ENCODE measurements around the gene KIF26B.
A peak's percentile ranks its signal among the peaks of the same experiment; 100 is the strongest.

Gene KIF26B

DNA sequence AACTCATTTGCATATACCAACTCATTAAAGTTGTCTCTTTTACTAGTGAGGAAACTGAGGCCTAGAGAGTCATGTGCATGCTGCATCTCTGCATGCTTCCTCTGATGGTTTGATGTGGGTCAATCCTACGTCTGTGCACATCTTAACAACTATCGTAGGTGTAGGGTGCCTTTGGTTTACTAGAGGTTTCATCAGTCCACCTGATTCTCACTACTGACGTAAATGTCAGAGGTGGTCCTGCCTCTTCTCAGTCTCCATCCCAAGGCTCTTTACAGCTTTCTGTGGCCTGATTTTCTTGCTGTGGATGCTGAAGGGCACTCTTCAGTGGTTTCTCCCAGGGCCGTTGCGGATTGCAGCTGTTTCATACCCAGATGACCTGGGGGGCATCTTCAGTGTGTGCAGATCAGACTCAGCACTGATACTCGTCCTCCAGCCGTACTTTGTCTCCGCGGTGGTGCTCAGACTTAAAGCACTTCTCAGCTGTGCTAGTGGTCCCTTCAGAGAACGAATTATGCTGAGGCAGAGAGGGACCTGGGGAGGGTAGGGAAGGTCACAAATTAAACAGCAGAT, 407.0 kb downstream of the KIF26B start:
- TF ChIP-seq, protein P1, sequence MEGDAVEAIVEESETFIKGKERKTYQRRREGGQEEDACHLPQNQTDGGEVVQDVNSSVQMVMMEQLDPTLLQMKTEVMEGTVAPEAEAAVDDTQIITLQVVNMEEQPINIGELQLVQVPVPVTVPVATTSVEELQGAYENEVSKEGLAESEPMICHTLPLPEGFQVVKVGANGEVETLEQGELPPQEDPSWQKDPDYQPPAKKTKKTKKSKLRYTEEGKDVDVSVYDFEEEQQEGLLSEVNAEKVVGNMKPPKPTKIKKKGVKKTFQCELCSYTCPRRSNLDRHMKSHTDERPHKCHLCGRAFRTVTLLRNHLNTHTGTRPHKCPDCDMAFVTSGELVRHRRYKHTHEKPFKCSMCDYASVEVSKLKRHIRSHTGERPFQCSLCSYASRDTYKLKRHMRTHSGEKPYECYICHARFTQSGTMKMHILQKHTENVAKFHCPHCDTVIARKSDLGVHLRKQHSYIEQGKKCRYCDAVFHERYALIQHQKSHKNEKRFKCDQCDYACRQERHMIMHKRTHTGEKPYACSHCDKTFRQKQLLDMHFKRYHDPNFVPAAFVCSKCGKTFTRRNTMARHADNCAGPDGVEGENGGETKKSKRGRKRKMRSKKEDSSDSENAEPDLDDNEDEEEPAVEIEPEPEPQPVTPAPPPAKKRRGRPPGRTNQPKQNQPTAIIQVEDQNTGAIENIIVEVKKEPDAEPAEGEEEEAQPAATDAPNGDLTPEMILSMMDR (IDR thresholded peaks at IDR 0.05; ENCODE audit: low read depth, low read length) = no peak
- no peak for TF ChIP-seq EZH2phosphoT487 (IDR thresholded peaks at IDR 0.05; ENCODE audit: low read depth)
- Histone ChIP-seq H4K20me1 (ENCODE audit: insufficient read depth, low read length) (no peaks in the 10 kb centered on the region), H3K27me3 (ENCODE audit: low read depth, low read length) (peaks cover 7% of the 10 kb centered on the region), H3K36me3 (replicated peaks; ENCODE audit: low read depth, low read length) (no peaks in the 10 kb centered on the region), H3K4me2 (ENCODE audit: low read length) (peak overlapping the region; percentile 81), H3K4me3 (ENCODE audit: low read length) (peak overlapping the region; percentile 51), H2AFZ (ENCODE audit: low read depth, low read length) (no peak overlapping the region), H3K79me2 (ENCODE audit: low read length) (no peaks in the 10 kb centered on the region), H3K9me3 (ENCODE audit: insufficient read depth, low read length) (no peaks in the 10 kb centered on the region), H3K27ac (ENCODE audit: low read length) (no peak overlapping the region), H3K9ac (ENCODE audit: low read length) (no peak overlapping the region), H3K4me1 (ENCODE audit: low read length) (peaks cover 22% of the 10 kb centered on the region)

DNA sequence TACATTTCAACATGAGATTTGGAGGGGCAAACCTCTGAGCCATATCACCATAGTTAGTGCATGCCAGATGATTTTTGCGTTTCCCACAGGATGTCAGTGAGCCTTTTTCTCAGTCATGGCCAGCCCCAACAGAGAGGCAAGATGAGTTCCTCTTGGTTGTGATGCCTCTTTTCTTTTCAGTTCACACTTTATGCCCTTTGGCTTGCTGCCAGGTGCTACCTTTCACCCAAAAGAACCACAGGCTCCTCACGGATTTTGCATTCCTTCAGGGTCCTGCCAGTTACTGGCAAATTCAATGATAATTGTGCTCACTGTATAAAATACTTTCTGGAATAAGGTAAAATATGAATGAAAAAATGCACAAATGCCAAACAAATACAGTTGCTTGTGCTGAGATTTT, 411.3 kb downstream of the KIF26B start:
- Histone ChIP-seq H2AFZ (ENCODE audit: low read depth, low read length) (no peak overlapping the region), H3K36me3 (replicated peaks; ENCODE audit: low read depth, low read length) (no peaks in the 10 kb centered on the region), H3K27ac (ENCODE audit: low read length) (no peak overlapping the region), H3K4me3 (ENCODE audit: low read length) (no peak overlapping the region), H3K4me1 (ENCODE audit: low read length) (peaks cover 8% of the 10 kb centered on the region), H4K20me1 (ENCODE audit: insufficient read depth, low read length) (no peaks in the 10 kb centered on the region), H3K9me3 (ENCODE audit: insufficient read depth, low read length) (no peaks in the 10 kb centered on the region), H3K27me3 (ENCODE audit: low read depth, low read length) (peaks cover 19% of the 10 kb centered on the region), H3K9ac (ENCODE audit: low read length) (no peak overlapping the region), H3K79me2 (ENCODE audit: low read length) (no peaks in the 10 kb centered on the region), H3K4me2 (ENCODE audit: low read length) (no peak overlapping the region)
- TF ChIP-seq, protein P1 (IDR thresholded peaks at IDR 0.05; ENCODE audit: low read depth, low read length) = no peak
- TF ChIP-seq EZH2phosphoT487 (IDR thresholded peaks at IDR 0.05; ENCODE audit: low read depth) = no peak

DNA sequence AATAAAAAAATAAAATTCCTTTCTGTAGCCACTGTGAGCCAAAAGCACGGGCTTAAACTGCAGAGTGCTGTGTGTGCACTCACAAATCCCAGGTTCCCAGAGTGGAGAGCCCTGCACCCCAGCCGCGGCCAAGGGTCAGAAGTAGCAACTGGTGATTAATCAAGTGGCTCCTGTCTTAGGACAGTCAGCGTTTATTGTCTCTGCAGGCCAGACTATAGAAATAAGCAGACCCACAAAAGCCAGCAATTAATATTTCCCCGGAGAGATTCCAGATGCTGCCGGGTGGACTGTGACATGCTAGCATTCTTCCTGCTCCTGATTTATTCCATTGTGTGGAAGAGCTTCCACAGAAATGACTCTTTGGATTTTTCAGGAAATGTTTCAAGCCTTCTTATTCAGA, 412.2 kb downstream of the KIF26B start:
- Histone ChIP-seq H3K9ac (ENCODE audit: low read length) (no peak overlapping the region), H3K79me2 (ENCODE audit: low read length) (no peaks in the 10 kb centered on the region), H3K4me1 (ENCODE audit: low read length) (0 out of 2 replicates have a peak, but pooled peaks cover under 1% of the 10 kb centered on the region), H2AFZ (ENCODE audit: low read depth, low read length) (no peak overlapping the region), H3K4me2 (ENCODE audit: low read length) (no peak overlapping the region), H3K27me3 (ENCODE audit: low read depth, low read length) (peaks cover 21% of the 10 kb centered on the region), H3K27ac (ENCODE audit: low read length) (no peak overlapping the region), H3K36me3 (replicated peaks; ENCODE audit: low read depth, low read length) (no peaks in the 10 kb centered on the region), H3K9me3 (ENCODE audit: insufficient read depth, low read length) (no peaks in the 10 kb centered on the region), H3K4me3 (ENCODE audit: low read length) (no peak overlapping the region), H4K20me1 (ENCODE audit: insufficient read depth, low read length) (no peaks in the 10 kb centered on the region)
- TF ChIP-seq, protein P1 (IDR thresholded peaks at IDR 0.05; ENCODE audit: low read depth, low read length) = no peak
- no peak for TF ChIP-seq EZH2phosphoT487 (IDR thresholded peaks at IDR 0.05; ENCODE audit: low read depth)

DNA sequence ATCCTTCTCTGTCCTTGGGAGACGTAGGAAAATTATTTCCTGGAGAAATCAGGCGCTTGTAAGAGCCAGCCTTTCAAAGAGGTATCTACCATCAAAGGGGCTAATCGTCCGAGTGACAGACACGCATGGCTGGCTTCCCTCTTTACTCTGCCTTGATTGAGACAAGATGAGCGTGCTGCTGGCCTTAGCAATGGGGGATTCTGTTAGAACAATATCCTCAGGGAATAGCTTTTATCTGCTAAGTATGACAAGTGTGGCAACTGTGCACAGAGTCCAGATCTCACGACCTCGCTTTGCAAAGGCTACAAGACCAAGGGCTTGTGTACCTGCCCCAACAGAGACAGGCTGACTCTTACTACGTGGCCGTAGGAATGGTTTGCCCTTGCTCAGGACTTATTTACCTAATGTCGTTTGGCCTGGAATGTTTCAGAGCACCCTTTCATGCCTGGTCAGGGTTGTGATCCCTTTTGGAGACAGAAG, 417.1 kb downstream of the KIF26B start:
- Histone ChIP-seq H3K27ac (ENCODE audit: low read length) (no peak overlapping the region), H3K9ac (ENCODE audit: low read length) (no peak overlapping the region), H3K79me2 (ENCODE audit: low read length) (no peaks in the 10 kb centered on the region), H3K27me3 (ENCODE audit: low read depth, low read length) (peaks cover 29% of the 10 kb centered on the region), H4K20me1 (ENCODE audit: insufficient read depth, low read length) (no peaks in the 10 kb centered on the region), H3K4me2 (ENCODE audit: low read length) (no peak overlapping the region), H3K9me3 (ENCODE audit: insufficient read depth, low read length) (no peaks in the 10 kb centered on the region), H3K36me3 (replicated peaks; ENCODE audit: low read depth, low read length) (no peaks in the 10 kb centered on the region), H2AFZ (ENCODE audit: low read depth, low read length) (no peak overlapping the region), H3K4me1 (ENCODE audit: low read length) (no peaks in the 10 kb centered on the region), H3K4me3 (ENCODE audit: low read length) (no peak overlapping the region)
- TF ChIP-seq, protein P1 (IDR thresholded peaks at IDR 0.05; ENCODE audit: low read depth, low read length) = no peak
- no peak for TF ChIP-seq EZH2phosphoT487 (IDR thresholded peaks at IDR 0.05; ENCODE audit: low read depth)

Measured in OCI-LY3 (cell line).